Esophagus squamous epithelium (tissue), 5 donors: Measurements from ENCODE around the gene PCCA. TPM values are rescaled to one million over a fixed set of nuclear protein-coding genes. Genes with fewer than 3 reads are reported as not detected.

ENCODE experiments used
- DNase-seq: peaks from one replicate; lab custom pipeline; 2025; lab: John Stamatoyannopoulos, UW
- H3K27ac ChIP-seq, 4 donors: fragments of 200-600 bp; sonication (generic); one replicate each; pipeline ENCODE4 v1.5.1; 2016 to 2019; ENCODE audit warnings: mild to moderate bottlenecking in 1 of 4
- H3K27me3 ChIP-seq, 4 donors: fragments of 200-600 bp; sonication (generic); 1 replicate in 3 of 4; 2 replicates in 1 of 4; pipeline versions ENCODE4 v1.5.1 to v1.6.0; 2017 to 2021; ENCODE audit warnings: antibody characterized with exemption in 1 of 4
- H3K36me3 ChIP-seq, 3 donors: fragments of 200-600 bp; sonication (generic); one replicate each; pipeline ENCODE4 v1.5.1; 2016 to 2019
- H3K4me1 ChIP-seq, 3 donors: fragments of 200-600 bp; sonication (generic); one replicate each; pipeline ENCODE4 v1.5.1; 2017 to 2019
- H3K4me3 ChIP-seq, 4 donors: fragments of 200-600 bp; sonication (generic); 1 replicate in 3 of 4; 2 replicates in 1 of 4; pipeline ENCODE4 v1.5.1; 2016 to 2019; ENCODE audit warnings: mild to moderate bottlenecking in 2 of 4, moderate library complexity in 1 of 4
- H3K9me3 ChIP-seq, 3 donors: fragments of 200-600 bp; sonication (generic); one replicate each; pipeline ENCODE4 v1.5.1; 2016 to 2019
- POLR2A ChIP-seq, 4 donors: fragments of 450-650 bp; IDR thresholded peaks; one replicate each; pipeline ENCODE4 v1.6.1; 2017; ENCODE audit warnings: antibody characterized with exemption in 4 of 4, mild to moderate bottlenecking in 4 of 4, moderate library complexity in 3 of 4
- WGBS, 2 donors: methylation state at CpG; one replicate each; pipeline ENCODE4 v1.1.5; 2018; 5-methylcytosine and 5-hydroxymethylcytosine counted together
- intact Hi-C: fragments of 100-400 bp; cut with DNase I; formaldehyde crosslinking; loops from one replicate; pipeline ENCODE4 v1.15.0; 2022
- total RNA-seq, 4 donors: library from RNA; depleted of rRNA; stranded (reverse); fragments of >200 nt; gene quantifications; one replicate each; pipeline ENCODE4 v1.1.0, GENCODE V29; 2016
- TF ChIP-seq, protein P1 (sequence below), 6 experiments: fragments of 450-650 bp in 4 of 6; fragments of 200-600 bp in 2 of 6; sonication (generic) in 2 of 6; IDR thresholded peaks; one replicate each; pipeline ENCODE4 v1.5.1; 2016 to 2019; ENCODE audit warnings: antibody characterized with exemption in 6 of 6, mild to moderate bottlenecking in 4 of 6, moderate library complexity in 4 of 6
- donor health status: DM: yes; HTN: yes; CAD: no.

Gene PCCA
- total RNA-seq, 4 donors from 2014 or later = 21.5 to 46.5 (median 30.2) TPM

DNA sequence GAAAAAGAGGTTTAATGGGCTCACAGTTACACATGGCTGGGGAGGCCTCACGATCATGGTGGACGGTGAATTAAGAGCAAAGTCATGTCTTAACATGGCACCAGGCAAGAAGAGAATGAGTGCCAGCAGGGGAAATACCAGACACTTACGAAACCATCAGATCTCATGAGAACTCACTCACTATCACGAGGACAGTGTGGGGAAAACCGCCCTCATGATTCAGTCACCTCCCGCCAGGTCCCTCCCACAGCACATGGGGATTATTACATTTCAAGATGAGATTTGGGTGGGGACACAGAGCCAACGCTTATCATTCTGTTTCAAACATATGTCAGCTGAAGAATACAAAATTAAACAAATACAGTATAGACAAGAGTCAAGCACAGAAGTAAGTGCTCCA lies 165.1 kb downstream of the PCCA start:
- H3K36me3 ChIP-seq = no peaks in the 10 kb centered on the region
- H3K4me1 ChIP-seq = no peaks in the 10 kb centered on the region
- no peak overlapping the region for H3K4me3 ChIP-seq
- intact Hi-C loops = no loop called here
- DNase-seq = no peak
- TF ChIP-seq, protein P1, sequence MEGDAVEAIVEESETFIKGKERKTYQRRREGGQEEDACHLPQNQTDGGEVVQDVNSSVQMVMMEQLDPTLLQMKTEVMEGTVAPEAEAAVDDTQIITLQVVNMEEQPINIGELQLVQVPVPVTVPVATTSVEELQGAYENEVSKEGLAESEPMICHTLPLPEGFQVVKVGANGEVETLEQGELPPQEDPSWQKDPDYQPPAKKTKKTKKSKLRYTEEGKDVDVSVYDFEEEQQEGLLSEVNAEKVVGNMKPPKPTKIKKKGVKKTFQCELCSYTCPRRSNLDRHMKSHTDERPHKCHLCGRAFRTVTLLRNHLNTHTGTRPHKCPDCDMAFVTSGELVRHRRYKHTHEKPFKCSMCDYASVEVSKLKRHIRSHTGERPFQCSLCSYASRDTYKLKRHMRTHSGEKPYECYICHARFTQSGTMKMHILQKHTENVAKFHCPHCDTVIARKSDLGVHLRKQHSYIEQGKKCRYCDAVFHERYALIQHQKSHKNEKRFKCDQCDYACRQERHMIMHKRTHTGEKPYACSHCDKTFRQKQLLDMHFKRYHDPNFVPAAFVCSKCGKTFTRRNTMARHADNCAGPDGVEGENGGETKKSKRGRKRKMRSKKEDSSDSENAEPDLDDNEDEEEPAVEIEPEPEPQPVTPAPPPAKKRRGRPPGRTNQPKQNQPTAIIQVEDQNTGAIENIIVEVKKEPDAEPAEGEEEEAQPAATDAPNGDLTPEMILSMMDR (IDR thresholded peaks at IDR 0.05) = no peak
- no peak for TF ChIP-seq POLR2A (IDR thresholded peaks at IDR 0.05)
- 67 to 83% methylated on average over 7 of the region's 7 CpGs for WGBS, 2 donors
- H3K9me3 ChIP-seq = no peaks in the 10 kb centered on the region
- no peak overlapping the region for H3K27ac ChIP-seq
- no peaks in the 10 kb centered on the region for H3K27me3 ChIP-seq

DNA sequence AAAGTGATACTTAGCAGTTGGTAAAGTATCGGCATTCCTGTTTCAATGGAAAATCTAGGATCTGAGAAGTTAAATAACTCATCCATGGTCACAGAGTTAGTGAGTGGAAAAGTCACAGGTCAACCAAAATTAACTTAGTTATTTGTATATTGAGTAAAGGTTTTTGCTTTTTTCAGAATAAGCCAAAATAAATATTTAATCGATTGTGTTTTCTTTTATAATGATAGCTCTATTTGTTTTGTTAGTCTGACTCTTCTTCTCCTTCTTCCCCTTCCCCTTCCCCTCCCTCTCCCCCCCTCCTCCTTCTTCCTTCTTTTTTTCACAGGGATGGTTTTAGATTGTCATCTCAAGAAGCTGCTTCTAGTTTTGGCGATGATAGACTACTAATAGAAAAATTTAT lies 173.5 kb downstream of the PCCA start:
- H3K27ac ChIP-seq = no peak overlapping the region
- H3K9me3 ChIP-seq = no peaks in the 10 kb centered on the region
- H3K27me3 ChIP-seq = no peaks in the 10 kb centered on the region
- H3K36me3 ChIP-seq = peaks cover 0 to 8% (median 0%) of the 10 kb centered on the region in 3 donors
- no peak for TF ChIP-seq POLR2A (IDR thresholded peaks at IDR 0.05)
- TF ChIP-seq, protein P1 (IDR thresholded peaks at IDR 0.05) = no peak
- 88 to 89% methylated on average over 3 of the region's 3 CpGs for WGBS, 2 donors
- intact Hi-C loops = no loop called here
- no peak for DNase-seq
- no peaks in the 10 kb centered on the region for H3K4me1 ChIP-seq
- H3K4me3 ChIP-seq = no peak overlapping the region

DNA sequence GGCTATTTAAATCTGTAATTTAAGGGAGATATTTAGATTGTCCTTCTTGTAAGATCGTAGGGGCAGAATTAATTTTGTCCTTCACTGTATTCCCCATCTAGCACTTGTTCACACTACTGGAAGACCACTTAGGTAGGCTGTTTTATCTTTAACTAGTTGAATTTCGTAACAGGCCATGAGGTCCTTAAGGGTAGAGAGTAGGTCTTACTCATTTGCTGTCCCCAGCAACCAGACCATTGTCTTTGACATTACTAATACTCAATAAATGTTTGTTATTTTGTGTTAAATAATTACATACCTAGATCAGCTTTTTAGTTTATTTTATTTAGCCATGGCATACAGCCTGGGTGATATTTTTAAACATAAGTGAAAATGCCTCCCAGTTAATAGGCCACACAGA lies 177.1 kb downstream of the PCCA start:
- no peak for DNase-seq
- intact Hi-C loops = no loop called here
- Histone ChIP-seq H3K4me1 (no peaks in the 10 kb centered on the region), H3K27me3 (no peaks in the 10 kb centered on the region), H3K4me3 (no peak overlapping the region), H3K36me3 (peaks cover 0 to 21% (median 4%) of the 10 kb centered on the region in 3 donors), H3K27ac (no peak overlapping the region), H3K9me3 (no peaks in the 10 kb centered on the region)
- WGBS, 2 donors = 94 to 96% methylated on average over 2 of the region's 2 CpGs
- TF ChIP-seq POLR2A (IDR thresholded peaks at IDR 0.05) = no peak
- TF ChIP-seq, protein P1 (IDR thresholded peaks at IDR 0.05) = no peak

DNA sequence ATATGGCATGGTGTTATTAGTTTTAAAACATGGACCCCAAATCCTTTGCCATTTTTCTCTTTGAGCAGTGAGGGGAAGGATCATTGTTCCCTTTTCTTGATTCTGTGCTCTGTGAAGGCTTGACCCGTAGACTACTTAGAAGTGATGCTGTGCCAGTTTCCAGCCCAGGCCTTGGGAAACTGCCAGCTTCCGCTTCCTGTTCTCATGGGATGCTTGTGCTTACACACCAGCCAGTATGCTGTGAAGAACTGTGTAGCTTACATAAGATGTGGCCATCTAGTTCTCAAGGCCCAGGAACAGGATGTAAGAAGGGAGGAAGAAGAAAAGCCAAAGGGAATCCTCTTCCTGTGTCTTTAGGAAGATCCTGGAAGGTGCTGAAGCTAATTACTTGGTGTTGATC lies 180.9 kb downstream of the PCCA start:
- Histone ChIP-seq H3K36me3 (peaks cover 0 to 40% (median 4%) of the 10 kb centered on the region in 3 donors), H3K4me1 (no peaks in the 10 kb centered on the region), H3K27me3 (no peaks in the 10 kb centered on the region), H3K4me3 (no peak overlapping the region), H3K9me3 (no peaks in the 10 kb centered on the region), H3K27ac (no peak overlapping the region)
- DNase-seq = no peak
- intact Hi-C loops = no loop called here
- TF ChIP-seq, protein P1 (IDR thresholded peaks at IDR 0.05) = no peak
- TF ChIP-seq POLR2A (IDR thresholded peaks at IDR 0.05) = no peak
- WGBS, 2 donors = 62 to 72% methylated on average over 2 of the region's 2 CpGs

DNA sequence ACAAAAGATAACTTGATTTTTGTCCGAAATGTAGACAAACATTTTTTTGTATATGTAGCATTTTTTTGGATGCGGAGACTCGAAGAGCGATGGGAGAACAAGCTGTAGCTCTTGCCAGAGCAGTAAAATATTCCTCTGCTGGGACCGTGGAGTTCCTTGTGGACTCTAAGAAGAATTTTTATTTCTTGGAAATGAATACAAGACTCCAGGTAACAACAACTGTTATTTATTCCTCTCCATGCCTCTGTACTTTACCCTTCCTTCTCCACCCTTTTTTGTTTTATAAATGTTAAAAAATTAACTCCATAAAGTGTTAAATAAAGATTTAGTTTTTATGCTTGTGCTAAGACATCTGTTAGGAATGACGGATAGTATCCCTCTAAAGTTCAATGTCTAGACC lies 184.2 kb downstream of the PCCA start:
- Histone ChIP-seq H3K4me1 (no peaks in the 10 kb centered on the region), H3K4me3 (no peak overlapping the region), H3K36me3 (peaks cover 0 to 41% (median 4%) of the 10 kb centered on the region in 3 donors), H3K27me3 (no peaks in the 10 kb centered on the region), H3K9me3 (no peaks in the 10 kb centered on the region), H3K27ac (no peak overlapping the region)
- no peak for TF ChIP-seq POLR2A (IDR thresholded peaks at IDR 0.05)
- TF ChIP-seq, protein P1 (IDR thresholded peaks at IDR 0.05) = no peak
- WGBS, 2 donors = 92% methylated on average over 6 of the region's 6 CpGs
- intact Hi-C loops = no loop called here
- no peak for DNase-seq
